HEK293 (cell line): ENCODE measurements around the gene CEP112.

ENCODE experiments used
- CTCF ChIP-seq: fragments of 450-650 bp; formaldehyde crosslinking; IDR thresholded peaks from 2 replicates; pipeline ENCODE4 v1.5.1; 2016; ENCODE audit warnings: missing biosample characterization, missing genetic modification characterization
- ELK4 ChIP-seq: IDR thresholded peaks from 2 replicates; pipeline ENCODE4 v1.6.1; 2011; ENCODE audit warnings: mild to moderate bottlenecking, low read depth, low read length, borderline replicate concordance
- KLF8 ChIP-seq: fragments of 450-650 bp; formaldehyde crosslinking; IDR thresholded peaks from 2 replicates; pipeline ENCODE4 v1.5.1; 2016; ENCODE audit warnings: missing biosample characterization, missing genetic modification characterization
- MYNN ChIP-seq: fragments of 450-650 bp; formaldehyde crosslinking; IDR thresholded peaks from 2 replicates; pipeline ENCODE4 v1.5.1; 2016; ENCODE audit warnings: missing biosample characterization, missing genetic modification characterization, borderline replicate concordance
- PATZ1 ChIP-seq: fragments of 450-650 bp; formaldehyde crosslinking; IDR thresholded peaks from 2 replicates; pipeline ENCODE4 v1.5.1; 2016; ENCODE audit warnings: missing biosample characterization, missing genetic modification characterization
- REST ChIP-seq: fragments of 450-650 bp; formaldehyde crosslinking; IDR thresholded peaks from 2 replicates; pipeline ENCODE4 v1.5.1; 2016; ENCODE audit warnings: missing biosample characterization, missing genetic modification characterization
- ZEB2 ChIP-seq: fragments of 450-650 bp; formaldehyde crosslinking; IDR thresholded peaks from 2 replicates; pipeline ENCODE4 v1.5.1; 2016; ENCODE audit warnings: missing biosample characterization, missing genetic modification characterization
- ZIC2 ChIP-seq: fragments of 450-650 bp; formaldehyde crosslinking; IDR thresholded peaks from 2 replicates; pipeline ENCODE4 v1.5.1; 2016; ENCODE audit warnings: missing biosample characterization, missing genetic modification characterization
- ZNF121 ChIP-seq: fragments of 450-650 bp; formaldehyde crosslinking; IDR thresholded peaks from 2 replicates; pipeline ENCODE4 v1.5.1; 2016; ENCODE audit warnings: missing biosample characterization, missing genetic modification characterization
- ZNF138 ChIP-seq: fragments of 450-650 bp; formaldehyde crosslinking; IDR thresholded peaks from 2 replicates; pipeline ENCODE4 v1.5.1; 2016; ENCODE audit warnings: missing biosample characterization, missing genetic modification characterization, borderline replicate concordance
- ZNF157 ChIP-seq: fragments of 450-650 bp; formaldehyde crosslinking; IDR thresholded peaks from 2 replicates; pipeline ENCODE4 v1.5.1; 2016; ENCODE audit warnings: missing biosample characterization, missing genetic modification characterization
- ZNF621 ChIP-seq: fragments of 450-650 bp; formaldehyde crosslinking; IDR thresholded peaks from 2 replicates; pipeline ENCODE4 v1.5.1; 2017; ENCODE audit warnings: missing biosample characterization, missing genetic modification characterization
- ZNF76 ChIP-seq: fragments of 450-650 bp; formaldehyde crosslinking; IDR thresholded peaks from 2 replicates; pipeline ENCODE4; 2016; ENCODE audit warnings: low read depth, missing biosample characterization, missing genetic modification characterization, borderline replicate concordance
- ZNF843 ChIP-seq: fragments of 450-650 bp; formaldehyde crosslinking; IDR thresholded peaks from 2 replicates; pipeline ENCODE4 v1.5.1; 2016; ENCODE audit warnings: missing biosample characterization, missing genetic modification characterization

- TF ChIP-seq ZNF76 (tag by site-specific recombination) (no peak), ZNF157 (tag by site-specific recombination) (no peak), CTCF (tag by site-specific recombination) (no peak), PATZ1 (no peak), ZNF843 (tag by site-specific recombination) (no peak), ZNF621 (tag by site-specific recombination) (no peak), ZEB2 (tag by site-specific recombination) (no peak), KLF8 (tag by site-specific recombination) (no peak), ZIC2 (tag by site-specific recombination) (no peak), ELK4 (no peak), REST (no peak), ZNF121 (tag by site-specific recombination) (no peak), MYNN (tag by site-specific recombination) (no peak), ZNF138 (no peak)
Measured at GRCh38 chr17:65790241-65790640, 401.7 kb downstream of the CEP112 start.
